Activated T-cell treated with anti-CD3 and anti-CD28 coated beads, Interleukin-2, amount 50 U/mL, for 1 hour (primary cell): ENCODE data around the gene SMIM21.

ENCODE experiments used
- DNase-seq: peaks from one replicate; pipeline ENCODE4 v3.0.0-alpha.2; 2020

The SMIM21 gene

GRCh38 chr18:75427603-75428002 is at the start of gene SMIM21:
SMIM21 (minus strand) TSS chr18:75427703; CDS start chr18:75427563, 140 bp downstream.
- DNase-seq: no peak

GRCh38 chr18:75475228-75475627 is 47.7 kb upstream of the SMIM21 start:
- DNase-seq: no peak

DNA sequence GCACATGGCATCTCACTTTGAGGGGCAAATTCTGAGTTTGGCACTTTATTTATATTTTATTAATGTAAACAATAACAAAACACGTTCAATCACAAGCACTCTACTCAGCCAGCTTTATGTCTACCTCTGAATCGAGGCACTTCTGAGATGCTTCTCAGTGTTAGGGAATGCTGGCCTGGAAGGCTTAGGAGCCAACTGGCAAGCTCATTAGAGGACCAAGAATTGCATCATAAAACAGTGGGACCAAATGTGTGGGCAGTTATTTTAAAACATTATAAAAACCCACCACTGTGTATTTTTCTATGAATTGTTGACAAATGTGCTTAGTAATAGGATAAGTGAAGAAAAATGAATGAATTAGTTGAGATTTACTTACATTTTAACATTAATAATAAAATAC is 46.8 kb upstream of the SMIM21 start:
- no peak for DNase-seq

- DNase-seq: no peak
Measured at GRCh38 chr18:75473316-75473715, 45.8 kb upstream of the SMIM21 start.

DNA sequence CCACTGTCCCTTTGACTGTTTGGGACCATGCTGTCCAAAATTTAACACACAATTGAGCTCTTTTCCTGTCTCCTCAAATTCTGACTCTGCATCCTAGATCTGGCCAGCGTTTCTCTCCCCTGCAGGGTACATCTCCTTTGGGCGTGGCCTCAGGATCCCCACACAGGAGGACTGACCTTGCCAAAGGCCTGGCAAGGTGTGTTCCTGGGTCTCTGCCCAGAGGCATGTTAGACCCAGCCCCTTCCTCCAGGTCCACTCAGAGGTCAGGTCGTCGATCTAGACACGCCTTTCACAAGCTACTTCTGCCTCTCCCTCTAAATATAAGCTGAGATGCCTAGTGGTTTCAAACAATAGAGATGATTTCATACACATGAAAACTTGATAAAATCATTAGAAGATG is 45.4 kb upstream of the SMIM21 start:
- no peak for DNase-seq

DNA sequence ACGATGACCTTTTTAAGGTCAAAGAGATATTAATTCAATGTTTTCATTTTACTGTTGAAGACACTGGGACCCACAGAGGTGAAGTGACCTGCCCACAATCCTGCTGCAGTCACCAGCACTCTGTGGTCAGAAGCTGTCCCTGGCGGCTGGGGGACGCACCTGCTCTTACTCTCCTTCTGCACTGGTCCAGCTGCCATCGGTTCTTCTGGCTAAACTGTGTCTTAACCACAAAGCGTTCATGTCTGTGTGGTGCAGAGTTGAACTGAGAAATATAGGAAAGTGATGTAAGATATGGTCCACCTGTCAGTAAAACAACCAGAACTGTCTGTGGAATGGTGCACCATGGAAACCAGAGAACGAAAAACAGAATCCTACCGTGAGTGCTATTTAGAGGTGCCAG is 44.9 kb upstream of the SMIM21 start:
- DNase-seq: no peak

- DNase-seq: no peak
Measured at GRCh38 chr18:75471850-75472249, 44.3 kb upstream of the SMIM21 start.

DNA sequence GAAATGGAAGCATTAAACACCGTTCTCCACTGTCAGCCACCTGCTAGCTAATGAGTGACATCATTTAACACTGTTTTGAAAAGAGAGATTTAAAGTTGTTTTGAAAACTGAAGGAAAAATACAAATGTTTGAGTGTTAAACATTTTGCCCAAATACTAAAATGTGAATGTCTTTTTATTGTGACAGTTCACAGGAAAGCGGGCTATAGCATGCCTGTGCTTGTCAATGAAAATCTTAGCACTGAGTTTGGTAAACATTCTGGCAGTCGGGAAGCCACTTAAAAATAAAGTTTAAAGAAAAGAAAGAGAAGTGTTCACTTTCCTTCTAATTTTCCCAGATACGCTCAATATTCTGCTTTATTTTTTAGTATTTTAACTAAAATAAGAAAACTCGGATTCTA is 40.3 kb upstream of the SMIM21 start:
- no peak for DNase-seq

GRCh38 chr18:75467281-75467795 is 39.8 kb upstream of the SMIM21 start:
- DNase-seq: no peak

- DNase-seq: no peak
Measured at GRCh38 chr18:75464356-75464755, 36.9 kb upstream of the SMIM21 start.

GRCh38 chr18:75462178-75462832 is 34.8 kb upstream of the SMIM21 start:
- DNase-seq: no peak

DNA sequence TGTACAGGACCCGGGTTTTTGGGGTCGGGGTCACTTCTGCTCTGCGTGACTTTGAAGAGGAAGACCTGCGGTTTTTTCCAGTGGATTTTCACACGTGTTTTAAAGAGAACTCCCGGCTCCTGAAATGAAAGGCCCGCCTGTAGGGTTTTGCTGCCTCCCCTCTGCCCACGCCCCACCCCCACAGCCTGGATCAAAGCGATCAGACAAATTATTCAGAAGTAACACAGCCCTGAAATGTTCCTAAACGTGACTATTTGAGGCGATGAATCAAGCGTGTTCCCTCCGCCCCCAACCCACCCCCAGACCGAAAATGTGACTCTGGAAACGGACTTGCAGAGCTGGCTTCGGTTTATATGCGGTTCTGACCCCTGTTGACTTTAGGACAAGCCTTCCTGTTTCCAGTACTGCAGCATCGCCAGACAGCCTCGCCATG is 28.7 kb upstream of the SMIM21 start:
- no peak for DNase-seq

- DNase-seq: no peak
Measured at GRCh38 chr18:75455249-75456198, 28.0 kb upstream of the SMIM21 start.

DNA sequence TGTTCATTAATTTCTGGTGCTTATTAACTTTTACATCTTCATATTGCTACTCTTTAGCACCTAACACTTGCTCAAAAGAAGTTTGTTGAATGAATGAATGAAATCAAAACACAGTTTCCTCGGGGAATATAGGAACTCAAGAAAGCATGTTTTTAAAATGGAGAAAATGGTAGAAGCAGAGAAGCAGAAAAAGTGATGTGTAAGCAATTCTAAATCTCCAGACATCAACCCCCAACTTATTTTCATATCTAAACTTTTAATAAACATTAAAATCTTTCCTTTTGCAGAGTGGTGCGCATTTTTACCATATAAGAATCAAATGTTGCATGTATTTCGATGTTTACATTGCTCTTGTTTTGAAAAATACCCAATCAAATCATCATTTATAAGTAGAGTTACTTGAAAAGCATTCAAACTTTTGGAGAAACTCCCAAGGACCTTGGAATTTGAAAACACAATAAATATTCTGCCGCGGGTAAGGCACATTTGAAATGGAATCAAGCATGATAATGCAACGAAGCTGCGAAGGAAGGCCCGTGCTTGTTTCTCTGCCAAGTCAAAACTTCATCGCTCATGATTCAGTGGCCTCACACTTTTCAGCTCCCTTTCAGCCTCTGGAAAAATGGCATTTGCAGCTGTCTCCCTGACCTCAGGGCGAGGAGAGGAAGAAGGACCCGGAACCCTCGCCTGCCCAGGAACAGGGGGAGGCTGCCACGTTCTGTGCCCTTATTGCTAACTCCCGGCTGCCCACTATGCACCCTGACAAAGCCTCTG is 26.7 kb upstream of the SMIM21 start:
- no peak for DNase-seq

DNA sequence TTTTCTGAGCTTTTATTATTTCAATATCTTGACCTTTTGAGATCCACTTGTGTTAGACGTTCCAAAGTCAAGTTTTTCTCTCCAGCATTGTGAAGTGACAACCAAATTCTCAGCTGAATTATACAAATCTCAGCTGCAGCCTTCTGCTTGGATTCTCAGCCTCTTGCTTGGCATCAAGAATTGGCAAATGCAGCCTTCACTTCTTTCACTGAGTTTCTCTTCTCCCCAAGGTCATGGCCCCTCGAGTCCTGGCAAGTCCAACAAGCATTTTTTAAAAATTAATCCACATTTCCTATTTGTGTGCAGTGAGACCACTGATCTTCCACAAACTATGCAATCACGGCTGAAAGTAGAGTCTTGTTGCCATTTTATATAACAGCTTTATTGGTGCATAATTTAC is 23.4 kb upstream of the SMIM21 start:
- DNase-seq: no peak

GRCh38 chr18:75441896-75442295 is 14.4 kb upstream of the SMIM21 start:
- DNase-seq: no peak

DNA sequence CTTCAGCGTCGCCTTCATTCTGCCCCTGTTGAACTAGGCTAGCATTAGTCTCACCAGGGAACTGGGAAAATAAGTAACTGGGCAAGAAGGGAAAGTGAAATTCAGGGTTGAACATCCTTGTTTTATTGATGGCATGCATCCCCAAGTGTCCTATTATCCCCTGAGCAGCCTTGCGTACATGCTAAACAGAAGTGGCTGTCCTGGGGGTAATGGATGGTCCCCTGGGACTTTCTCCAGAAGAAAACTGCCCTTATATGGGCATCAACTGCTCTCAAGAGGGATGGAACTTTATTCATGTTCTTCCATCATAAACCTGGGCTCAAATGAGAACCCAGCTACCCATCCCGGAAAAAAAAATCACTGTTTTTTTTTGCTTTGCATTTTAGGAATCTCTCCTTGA is 11.8 kb upstream of the SMIM21 start:
- no peak for DNase-seq

- DNase-seq: no peak
Measured at GRCh38 chr18:75438891-75439290, 11.4 kb upstream of the SMIM21 start.

DNA sequence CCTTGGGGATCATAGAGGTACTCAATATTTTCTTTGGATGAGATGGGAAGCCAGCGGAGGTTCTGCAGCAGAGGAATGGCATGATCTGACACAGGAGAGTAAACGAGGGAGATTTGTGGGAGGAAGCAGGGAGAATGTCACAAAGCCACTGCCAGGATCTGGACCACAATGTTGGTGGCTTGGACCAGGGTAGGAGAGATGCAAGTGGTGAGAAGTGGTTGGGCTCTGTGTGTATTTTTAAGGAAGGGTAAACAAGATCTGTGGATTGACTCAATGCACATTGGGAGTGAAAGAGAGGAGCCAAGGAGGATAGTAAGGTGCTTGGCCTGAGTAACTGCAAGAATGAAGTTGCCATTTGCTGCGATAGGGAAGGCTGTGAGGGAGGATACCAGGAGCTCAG is 10.5 kb upstream of the SMIM21 start:
- DNase-seq: no peak

DNA sequence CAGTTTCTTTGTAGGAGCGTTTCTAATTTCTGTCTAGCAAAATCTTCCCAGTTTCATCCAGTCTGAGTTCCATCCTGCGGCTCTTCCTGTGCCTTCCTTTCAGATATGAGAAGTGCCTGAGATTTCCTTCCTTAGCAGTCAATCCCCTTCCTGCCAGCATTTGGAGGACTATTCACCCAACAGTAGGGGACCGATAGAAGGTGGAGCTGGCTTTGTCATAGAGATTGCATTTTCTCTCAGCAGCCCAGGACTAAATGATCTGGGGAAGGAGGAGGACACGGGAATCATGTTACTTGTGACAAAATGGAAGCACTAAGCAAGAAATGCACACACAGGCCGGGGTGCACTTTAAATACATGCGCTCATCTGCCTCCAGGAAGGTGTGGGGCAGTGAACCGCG is 5.6 kb upstream of the SMIM21 start:
- DNase-seq: no peak

GRCh38 chr18:75429975-75430374 is 2.5 kb upstream of the SMIM21 start:
- DNase-seq: no peak

DNA sequence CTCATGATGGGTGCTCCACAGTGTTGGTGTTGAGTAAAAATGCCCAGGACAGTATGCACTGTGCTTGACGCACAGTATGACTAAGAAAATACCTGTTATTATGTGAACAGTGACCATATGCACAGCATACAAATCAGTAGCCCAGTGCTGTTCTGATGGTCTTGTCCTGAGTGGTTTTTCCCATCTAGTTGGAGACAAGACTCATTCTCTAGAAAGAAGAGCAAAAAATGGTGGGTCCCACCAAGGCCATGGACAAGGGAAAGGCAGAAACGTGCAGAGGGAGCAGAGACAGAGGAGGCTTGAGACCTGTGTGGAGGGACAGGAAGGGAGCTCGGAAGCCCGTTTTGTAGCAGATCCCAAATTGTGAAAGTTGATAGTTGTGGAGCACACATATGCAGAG is 987 bp upstream of the SMIM21 start:
- no peak for DNase-seq

DNA sequence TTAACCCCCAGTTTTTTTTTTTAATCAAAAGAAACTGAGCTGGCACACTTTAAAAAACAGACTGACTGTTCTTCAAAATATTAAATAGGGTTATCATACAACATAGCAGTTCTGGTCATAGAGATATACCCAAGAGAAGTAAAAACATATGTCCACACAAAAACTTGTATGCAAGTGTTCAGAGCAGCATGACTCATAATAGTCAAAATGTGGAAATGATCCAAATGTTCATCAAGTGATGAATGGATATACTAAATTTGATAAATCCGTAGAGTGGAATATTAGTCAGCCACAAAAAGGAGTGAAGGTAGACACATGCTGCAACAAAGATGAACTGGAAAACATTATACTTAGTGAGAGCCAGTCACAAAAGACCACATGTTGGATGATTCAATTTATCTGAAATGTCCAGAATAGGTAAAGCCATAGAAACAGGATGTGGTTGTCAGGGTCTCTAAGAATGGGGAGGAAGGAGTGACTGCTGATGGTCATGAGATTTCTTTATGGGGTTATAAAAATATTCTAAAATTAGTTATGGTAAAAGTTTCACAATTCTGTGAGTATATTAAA is 5.1 kb downstream of the SMIM21 start:
- DNase-seq: no peak
